ENCODE results near the gene SLC26A6. TPM values are rescaled to one million over a fixed set of nuclear protein-coding genes. Genes with fewer than 3 reads are reported as not detected.

SLC26A6 gene
- total and polyA plus RNA-seq, 10 of the 15 experiments (the other 5 are each of a cell fraction or from before 2014, with no cell fraction given), result 2.1 to 24.9 (median 13.3) TPM

- TF ChIP-seq HSF1 (IDR thresholded peaks at IDR 0.05; ENCODE audit: low read depth, low read length) (no peak), PBX3 (IDR thresholded peaks at IDR 0.05; ENCODE audit: insufficient replicate concordance, low read depth, low read length) (no peak), ZSCAN29 (IDR thresholded peaks at IDR 0.05) (no peak), RAD51 (IDR thresholded peaks at IDR 0.05) (no peak), ZNF384 (IDR thresholded peaks at IDR 0.05; ENCODE audit: borderline replicate concordance, low read depth, low read length) (no peak), SPI1 (IDR thresholded peaks at IDR 0.05; ENCODE audit: borderline replicate concordance, insufficient read depth, low read depth, low read length) (no peak), ZNF24 (IDR thresholded peaks at IDR 0.05) (no peak), KAT2A (conservative IDR thresholded peaks at IDR 0.05; ENCODE audit: control insufficient read depth, low read depth, low read length) (no peak), RFX5 (IDR thresholded peaks at IDR 0.05; ENCODE audit: low read depth, low read length) (no peak), IKZF1 (conservative IDR thresholded peaks at IDR 0.05) (no peak), MEF2B (IDR thresholded peaks at IDR 0.05; ENCODE audit: partially characterized antibody, poor library complexity, severe bottlenecking) (no peak), USF1 (IDR thresholded peaks at IDR 0.05; ENCODE audit: borderline replicate concordance, extremely low read length, insufficient read depth, low read depth, low read length) (no peak), IRF4 (IDR thresholded peaks at IDR 0.05; ENCODE audit: low read depth, low read length) (no peak), POU2F2 (IDR thresholded peaks at IDR 0.05; ENCODE audit: borderline replicate concordance, low read depth, low read length) (no peak), BRCA1 (IDR thresholded peaks at IDR 0.05; ENCODE audit: low read depth, low read length) (no peak), FOS (IDR thresholded peaks at IDR 0.05; ENCODE audit: borderline replicate concordance, extremely low read depth, insufficient read length) (no peak)
- ChIA-PET RAD21 (ENCODE audit: unreplicated experiment) (no interaction called here), SMC1A (ENCODE audit: uncharacterized antibody, unreplicated experiment) (no interaction called here), POLR2A (interaction anchor here (0.6 to 0.9 kb wide), 2 partner anchors 18 to 684 kb away, joined by 3 to 7 read pairs; no protein-coding TSS in a partner anchor), CTCF (no interaction called here)
- intact Hi-C loops (cut with micrococcal nuclease; ENCODE audit: unreplicated experiment), result no loop called here
- no peak overlapping the region for H2AFZ ChIP-seq (ENCODE audit: control insufficient read depth, low read depth, low read length)
- H3K9ac ChIP-seq (ENCODE audit: control insufficient read depth, insufficient read depth, low read length), result no peak overlapping the region
- DNase-seq (ENCODE audit: low read depth, low spot score) (no peak), ATAC-seq (no peak), FAIRE-seq (no peak)
- H3K36me3 ChIP-seq (ENCODE audit: control insufficient read depth in 2 of 2, insufficient read depth in 2 of 2, low read length in 1 of 2), result no peaks in the 10 kb centered on the region; a peak in 1 of 4 replicates
- H4K20me1 ChIP-seq (ENCODE audit: control insufficient read depth, insufficient read depth), result no peaks in the 10 kb centered on the region
- BruUV-seq (replicated peaks), result no TSS peak
- H3K4me2 ChIP-seq (ENCODE audit: control insufficient read depth, insufficient read depth), result no peak overlapping the region
- in situ Hi-C loops (cut with MboI), result no loop called here
- 29% methylated on average over 7 of the region's 7 CpGs for WGBS (ENCODE audit: insufficient coverage, insufficient replicate concordance, low lambda C conversion rate, missing lambda C conversion rate)
- H3K27ac ChIP-seq (ENCODE audit: control insufficient read depth, insufficient read depth), result no peak overlapping the region
- H3K27me3 ChIP-seq (replicated peaks in 1 of 2; ENCODE audit: control insufficient read depth in 2 of 2, insufficient read depth in 2 of 2, low read length in 1 of 2), result no peaks in the 10 kb centered on the region
- H3K79me2 ChIP-seq (ENCODE audit: control insufficient read depth, insufficient read depth, low read length), result no peaks in the 10 kb centered on the region
- no peaks in the 10 kb centered on the region for H3K4me1 ChIP-seq (ENCODE audit: control insufficient read depth, insufficient read depth, low read length)
- H3K4me3 ChIP-seq, result no peak overlapping the region
- peaks cover 5% of the 10 kb centered on the region; the same call in 2 of the 3 replicates for H3K9me3 ChIP-seq (replicated peaks; ENCODE audit: control insufficient read depth, insufficient read depth, low read length)
Measured at GRCh38 chr3:48619541-48620524, 15.4 kb downstream of the SLC26A6 start.
